Measurements from ENCODE around the gene APCDD1L. TPM values are rescaled to one million over a fixed set of nuclear protein-coding genes. Genes with fewer than 3 reads are reported as not detected.

APCDD1L gene
- not detected for total RNA-seq

DNA sequence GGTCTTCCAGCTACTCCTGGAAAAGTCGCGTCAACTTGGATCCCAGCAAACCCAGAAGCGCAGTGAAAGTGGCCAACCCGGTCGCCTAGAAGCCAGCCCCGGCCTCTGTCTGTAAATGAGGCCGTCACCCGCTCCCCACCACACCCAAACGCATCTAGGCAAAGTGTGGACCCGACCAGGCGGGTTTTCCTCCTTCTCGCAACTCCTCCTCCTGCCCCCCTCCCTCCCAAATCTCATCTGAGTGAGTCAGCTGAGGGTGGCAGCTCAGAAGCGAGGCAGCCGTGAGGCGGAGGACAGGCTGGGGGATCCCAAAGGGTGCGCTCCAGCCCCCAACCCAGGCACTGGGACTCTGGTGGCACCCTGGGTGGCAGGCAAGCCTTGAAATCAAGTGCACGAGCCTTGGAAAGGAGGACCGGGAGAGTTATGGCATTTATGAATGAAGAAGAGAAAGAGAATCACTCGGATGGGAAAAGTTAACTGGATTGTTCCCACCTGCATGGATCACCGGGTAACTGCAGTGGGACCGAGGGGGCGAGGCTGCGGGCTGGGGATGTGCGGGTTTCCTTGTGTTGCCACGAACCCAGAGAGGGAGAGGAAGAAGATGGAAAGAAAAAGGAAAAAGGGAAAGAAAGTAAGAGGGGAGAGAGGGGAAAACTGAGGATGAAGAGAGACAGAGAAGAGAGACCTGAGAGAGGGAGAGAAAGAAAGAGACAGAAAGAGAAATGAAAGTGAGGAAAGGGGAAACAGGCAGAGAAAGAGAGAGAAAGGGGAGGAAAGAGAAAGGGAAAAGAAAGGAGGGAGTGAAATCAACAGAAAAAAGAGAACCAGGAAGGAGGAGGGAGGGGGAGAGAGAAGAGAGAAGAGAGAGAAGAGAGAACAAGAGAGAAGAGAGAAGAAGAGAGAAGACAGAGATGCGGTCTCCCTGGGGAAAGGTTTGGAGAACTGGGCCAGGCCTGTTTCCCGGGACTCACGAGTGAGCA, at the start of gene APCDD1L:
TSS of gene APCDD1L (minus strand) at position 167 of the 980 bp plus-strand sequence. CDS start 692 bp downstream, outside the sequence.
- H3K36me3 Mint-ChIP-seq (ENCODE audit: low read depth) = no peaks in the 10 kb centered on the region
- ChIA-PET CTCF (no interaction called here), POLR2A (no interaction called here)
- ATAC-seq (no peak), DNase-seq (no peak)
- no peak within 1 kb of the TSS for H3K27ac Mint-ChIP-seq
- intact Hi-C loops (cut with micrococcal nuclease) = no loop called here
- TF ChIP-seq CTCF (IDR thresholded peaks at IDR 0.05) = no peak
- H3K9me3 Mint-ChIP-seq = no peaks in the 10 kb centered on the region
- H3K4me1 Mint-ChIP-seq (ENCODE audit: low read depth) = no peaks in the 10 kb centered on the region
- H3K27me3 Mint-ChIP-seq = peaks cover 21% of the 10 kb centered on the region
- H3K4me3 Mint-ChIP-seq = no peak within 1 kb of the TSS

DNA sequence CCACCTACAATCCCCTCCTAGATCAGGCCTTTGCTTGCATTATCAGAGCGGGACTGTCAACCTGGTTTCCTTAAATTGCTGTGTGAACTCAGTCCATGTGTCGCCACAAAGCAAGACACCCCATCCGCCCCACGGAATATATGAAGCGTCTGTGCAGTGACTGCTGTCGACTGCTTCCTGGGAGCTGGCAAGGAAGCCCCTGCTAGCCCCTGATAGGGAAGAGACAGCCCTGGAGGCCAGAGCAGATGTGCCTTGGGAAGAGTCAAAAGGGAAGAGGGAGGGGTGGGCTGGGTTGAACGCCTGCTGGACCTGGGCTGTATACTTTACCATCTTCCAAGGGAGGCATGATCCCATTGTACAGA, 44.1 kb upstream of the APCDD1L start:
- DNase-seq = no peak
- Mint-ChIP-seq H3K9me3 (peaks cover under 1% of the 10 kb centered on the region), H3K27ac (no peak overlapping the region), H3K36me3 (ENCODE audit: low read depth) (no peaks in the 10 kb centered on the region), H3K4me1 (ENCODE audit: low read depth) (no peaks in the 10 kb centered on the region), H3K27me3 (peaks cover 12% of the 10 kb centered on the region), H3K4me3 (no peak overlapping the region)
- POLR2A ChIA-PET = no interaction called here
- no peak for ATAC-seq
- intact Hi-C loops (cut with micrococcal nuclease) = no loop called here
- CTCF ChIA-PET = no interaction called here
- TF ChIP-seq CTCF (IDR thresholded peaks at IDR 0.05) = no peak

GRCh38 chr20:58558486-58559367, 43.5 kb upstream of the APCDD1L start:
- Mint-ChIP-seq H3K4me3 (no peak overlapping the region), H3K4me1 (ENCODE audit: low read depth) (no peaks in the 10 kb centered on the region), H3K36me3 (ENCODE audit: low read depth) (no peaks in the 10 kb centered on the region), H3K9me3 (no peaks in the 10 kb centered on the region), H3K27ac (no peak overlapping the region), H3K27me3 (peaks cover 12% of the 10 kb centered on the region)
- CTCF ChIA-PET = no interaction called here
- intact Hi-C loops (cut with micrococcal nuclease) = no loop called here
- DNase-seq (no peak), ATAC-seq (no peak)
- POLR2A ChIA-PET = no interaction called here
- no peak for TF ChIP-seq CTCF (IDR thresholded peaks at IDR 0.05)

- ChIA-PET POLR2A (no interaction called here), CTCF (no interaction called here)
- DNase-seq (no peak), ATAC-seq (no peak)
- TF ChIP-seq CTCF (IDR thresholded peaks at IDR 0.05) = no peak
- intact Hi-C loops (cut with micrococcal nuclease) = no loop called here
- Mint-ChIP-seq H3K27ac (no peak overlapping the region), H3K4me1 (ENCODE audit: low read depth) (no peaks in the 10 kb centered on the region), H3K27me3 (peaks cover 12% of the 10 kb centered on the region), H3K36me3 (ENCODE audit: low read depth) (no peaks in the 10 kb centered on the region), H3K9me3 (no peaks in the 10 kb centered on the region), H3K4me3 (no peak overlapping the region)
Measured at GRCh38 chr20:58557733-58558342, 42.6 kb upstream of the APCDD1L start.

Measured in activated CD8-positive, alpha-beta T cell treated with anti-CD3 and anti-CD28 coated beads for 36 hours (primary cell).